Measurements from ENCODE around the gene C4B. TPM values are rescaled to one million over a fixed set of nuclear protein-coding genes. Genes with fewer than 3 reads are reported as not detected.

Gene C4B
- total and polyA plus RNA-seq, 9 of the 15 experiments (the other 6 are each of a cell fraction or from before 2014, with no cell fraction given): 0.32 to 8.8 (median 5.4) TPM

DNA sequence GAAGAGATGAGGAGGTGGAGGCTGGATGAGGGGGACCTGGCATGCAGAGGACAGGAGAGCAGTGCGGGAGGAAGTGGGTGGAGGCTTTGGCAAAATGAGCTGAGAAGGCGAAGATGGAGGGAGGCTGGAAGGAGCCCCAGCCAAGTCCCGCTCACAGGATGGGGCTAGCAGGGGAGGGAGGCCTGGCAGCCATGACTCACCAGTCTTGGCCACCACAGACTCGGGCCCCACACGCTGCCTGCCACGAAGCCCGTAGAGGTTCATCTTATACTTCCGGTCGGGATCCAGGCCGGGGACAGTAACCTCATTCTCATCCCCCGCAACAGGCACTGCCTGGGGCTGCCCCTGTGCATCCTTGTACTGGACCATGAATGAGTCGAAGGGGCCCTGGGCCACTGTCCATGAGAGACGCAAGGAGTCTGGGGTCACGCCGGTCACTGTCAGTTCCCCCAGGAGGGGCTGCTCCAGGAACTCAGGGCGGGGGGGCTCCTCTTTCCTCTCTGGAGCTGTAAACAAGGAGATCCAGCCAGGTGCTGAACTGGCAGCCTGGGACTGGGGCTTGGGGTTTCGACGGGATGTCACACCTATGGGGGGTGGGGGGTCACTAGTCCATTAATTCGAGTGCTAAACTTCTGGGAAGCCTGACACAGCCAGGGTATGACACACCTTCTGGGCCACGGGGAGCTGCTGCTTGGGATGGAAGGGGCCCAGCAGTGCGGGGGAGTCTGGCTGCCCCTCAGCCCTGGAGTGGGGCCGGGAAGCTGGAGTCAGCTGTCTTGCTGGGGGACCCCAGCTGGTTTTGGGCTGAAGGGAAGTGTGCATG, 66.8 kb downstream of the C4B start (continued):
- TF ChIP-seq THRAP3 (IDR thresholded peaks at IDR 0.05; ENCODE audit: borderline replicate concordance): no peak
- TF ChIP-seq, protein P1, sequence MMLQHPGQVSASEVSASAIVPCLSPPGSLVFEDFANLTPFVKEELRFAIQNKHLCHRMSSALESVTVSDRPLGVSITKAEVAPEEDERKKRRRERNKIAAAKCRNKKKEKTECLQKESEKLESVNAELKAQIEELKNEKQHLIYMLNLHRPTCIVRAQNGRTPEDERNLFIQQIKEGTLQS (IDR thresholded peaks at IDR 0.05): peak; percentile 80
- TF ChIP-seq, protein P1 (CRISPR knock-in tag; conservative IDR thresholded peaks at IDR 0.05): no peak

DNA sequence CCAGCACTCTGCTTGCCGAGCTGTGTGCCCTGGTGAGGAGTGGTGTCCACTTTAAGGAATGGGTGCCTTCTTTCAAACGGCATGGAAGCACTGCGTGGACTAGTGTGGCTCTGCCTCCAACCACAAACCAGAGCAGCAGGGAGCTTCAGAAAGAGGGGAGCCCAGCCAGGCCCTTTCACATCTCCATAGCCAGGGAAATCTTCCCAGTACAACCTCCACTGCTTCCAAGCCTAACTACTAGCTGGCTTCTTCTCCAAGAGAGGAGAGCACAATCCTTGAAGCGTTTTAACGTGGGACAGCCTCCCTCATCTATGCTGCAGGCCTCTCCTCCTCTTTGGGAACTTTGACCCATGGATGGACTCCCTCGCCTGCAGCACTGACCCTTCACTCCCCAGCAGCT, 67.9 kb downstream of the C4B start:
- in situ Hi-C loops (cut with MboI) (no loop called here), intact Hi-C loops (cut with micrococcal nuclease) (no loop called here)
- H4K20me1 ChIP-seq (replicated peaks; ENCODE audit: control insufficient read depth, insufficient read depth, low read length): peaks cover 4% of the 10 kb centered on the region; the same call in 1 of the 2 replicates
- H3K4me3 ChIP-seq: no peak overlapping the region
- FAIRE-seq (no peak), DNase-seq (ENCODE audit: extremely low read depth in 1 of 4, low spot score in 3 of 4) (no peak), ATAC-seq (no peak)
- CTCF ChIA-PET (ENCODE audit: low intra/inter-chr PET ratio): no interaction called here
- no peaks in the 10 kb centered on the region for H3K9me3 ChIP-seq (replicated peaks; ENCODE audit: control insufficient read depth, insufficient read depth, low read depth, low read length)
- no peaks in the 10 kb centered on the region for H3K9me1 ChIP-seq (ENCODE audit: control insufficient read depth, insufficient read depth, low read length)
- H3K36me3 ChIP-seq (ENCODE audit: control insufficient read depth, insufficient read depth, low read length): no peaks in the 10 kb centered on the region
- peaks cover 11 to 34% of the 10 kb centered on the region in 2 experiments for H3K4me1 ChIP-seq (replicated peaks in 1 of 2; ENCODE audit: control insufficient read depth in 2 of 2, insufficient read depth in 2 of 2, low read length in 2 of 2)
- no peak overlapping the region for H3K27ac ChIP-seq (ENCODE audit: extremely low read depth, low read depth, low read length)
- H2AFZ ChIP-seq (ENCODE audit: low read depth, low read length): no peak overlapping the region
- POLR2A ChIA-PET: interaction anchor here (0.5 to 1.5 kb wide), 6 partner anchors 11 to 890 kb away, joined by 3 to 4 read pairs (median 3); no protein-coding TSS in a partner anchor
- peaks cover 5 to 35% of the 10 kb centered on the region in 2 experiments; a peak in 4 of 5 replicates for H3K27me3 ChIP-seq (ENCODE audit: control insufficient read depth in 2 of 2, insufficient read depth in 2 of 2, low read length in 2 of 2)
- 12% methylated on average over 6 of the region's 6 CpGs for WGBS (ENCODE audit: insufficient coverage, low coverage, missing lambda C conversion rate)
- H3K9ac ChIP-seq (ENCODE audit: insufficient read depth in 1 of 2, low read depth in 2 of 2, low read length in 2 of 2): no peak overlapping the region
- H3K79me2 ChIP-seq (ENCODE audit: control insufficient read depth, insufficient read depth, low read length): no peaks in the 10 kb centered on the region
- BruUV-seq (replicated peaks): no TSS peak
- H3K4me2 ChIP-seq (ENCODE audit: insufficient read depth, low read length): no peak overlapping the region
- TF ChIP-seq ZNF354B (CRISPR knock-in tag; IDR thresholded peaks at IDR 0.05) (no peak), SRSF9 (IDR thresholded peaks at IDR 0.05; ENCODE audit: borderline replicate concordance, low read depth, low read length) (no peak), ZNF282 (CRISPR knock-in tag; IDR thresholded peaks at IDR 0.05) (no peak), SIX5 (IDR thresholded peaks at IDR 0.05; ENCODE audit: borderline replicate concordance in 1 of 2, insufficient read depth in 1 of 2, low read depth in 1 of 2, low read length in 2 of 2) (no peak), SNIP1 (IDR thresholded peaks at IDR 0.05; ENCODE audit: low read depth) (no peak), CHD2 (IDR thresholded peaks at IDR 0.05; ENCODE audit: low read depth, low read length) (no peak), BRF1 (IDR thresholded peaks at IDR 0.05; ENCODE audit: borderline replicate concordance, extremely low read depth, insufficient read length) (no peak), RBM34 (IDR thresholded peaks at IDR 0.05; ENCODE audit: borderline replicate concordance, insufficient read depth, low read length) (no peak), RCOR1 (IDR thresholded peaks at IDR 0.05; ENCODE audit: borderline replicate concordance in 1 of 2, low read depth in 2 of 2, low read length in 2 of 2) (no peak), TEAD4 (IDR thresholded peaks at IDR 0.05; ENCODE audit: low read length) (no peak), TEAD4 (CRISPR knock-in tag; IDR thresholded peaks at IDR 0.05; ENCODE audit: borderline replicate concordance) (no peak), NFYB (IDR thresholded peaks at IDR 0.05; ENCODE audit: extremely low read depth, insufficient read length) (no peak), RNF2 (IDR thresholded peaks at IDR 0.05) (no peak), GATA2 (CRISPR knock-in tag; IDR thresholded peaks at IDR 0.05) (no peak), ZNF77 (CRISPR knock-in tag; IDR thresholded peaks at IDR 0.05) (no peak)
- TF ChIP-seq, protein P2, sequence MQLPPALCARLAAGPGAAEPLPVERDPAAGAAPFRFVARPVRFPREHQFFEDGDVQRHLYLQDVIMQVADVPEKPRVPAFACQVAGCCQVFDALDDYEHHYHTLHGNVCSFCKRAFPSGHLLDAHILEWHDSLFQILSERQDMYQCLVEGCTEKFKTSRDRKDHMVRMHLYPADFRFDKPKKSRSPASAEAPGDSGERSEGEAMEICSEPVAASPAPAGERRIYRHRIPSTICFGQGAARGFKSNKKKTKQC (CRISPR knock-in tag; IDR thresholded peaks at IDR 0.05): no peak
- TF ChIP-seq, protein P3, sequence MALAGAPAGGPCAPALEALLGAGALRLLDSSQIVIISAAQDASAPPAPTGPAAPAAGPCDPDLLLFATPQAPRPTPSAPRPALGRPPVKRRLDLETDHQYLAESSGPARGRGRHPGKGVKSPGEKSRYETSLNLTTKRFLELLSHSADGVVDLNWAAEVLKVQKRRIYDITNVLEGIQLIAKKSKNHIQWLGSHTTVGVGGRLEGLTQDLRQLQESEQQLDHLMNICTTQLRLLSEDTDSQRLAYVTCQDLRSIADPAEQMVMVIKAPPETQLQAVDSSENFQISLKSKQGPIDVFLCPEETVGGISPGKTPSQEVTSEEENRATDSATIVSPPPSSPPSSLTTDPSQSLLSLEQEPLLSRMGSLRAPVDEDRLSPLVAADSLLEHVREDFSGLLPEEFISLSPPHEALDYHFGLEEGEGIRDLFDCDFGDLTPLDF (CRISPR knock-in tag; IDR thresholded peaks at IDR 0.05): no peak

Data from K562 (cell line).